Mesenteric fat pad (tissue), 1 donor: ENCODE results near the gene BHLHA15. TPM values are rescaled to one million over a fixed set of nuclear protein-coding genes. Genes with fewer than 3 reads are reported as not detected.

Source experiments
- DNase-seq: peaks from one replicate; pipeline ENCODE4 v3.0.0-alpha.2; 2020; ENCODE audit warnings: low spot score
- total RNA-seq: library from RNA; stranded (reverse); fragmentation: NEBNext Ultra II Directional; extraction: Animal tissue kit (Norgen Biotek cat#: 25700); gene quantifications from one replicate; pipeline ENCODE4 v1.2.1, GENCODE V29; 2021
- donor health status: DM: yes; HTN: yes; CAD: no.

The BHLHA15 gene
- total RNA-seq, 1 donor from 2014 or later = 0.67 TPM

- DNase-seq = no peak
Observed at GRCh38 chr7:98186452-98187137, 24.6 kb upstream of the BHLHA15 start.

GRCh38 chr7:98187138-98187502 lies 24.1 kb upstream of the BHLHA15 start:
- no peak for DNase-seq

GRCh38 chr7:98189559-98189958 lies 21.7 kb upstream of the BHLHA15 start:
- DNase-seq = no peak

- DNase-seq = no peak
Observed at GRCh38 chr7:98191668-98192431, 19.4 kb upstream of the BHLHA15 start.

GRCh38 chr7:98192781-98193457 lies 18.3 kb upstream of the BHLHA15 start:
- no peak for DNase-seq

GRCh38 chr7:98193474-98194180 lies 17.6 kb upstream of the BHLHA15 start:
- DNase-seq = no peak

GRCh38 chr7:98194186-98194585 lies 17.1 kb upstream of the BHLHA15 start:
- DNase-seq = no peak

GRCh38 chr7:98194672-98195457 lies 16.4 kb upstream of the BHLHA15 start:
- DNase-seq = no peak

- DNase-seq = no peak
Observed at GRCh38 chr7:98196706-98197605, 14.3 kb upstream of the BHLHA15 start.

- DNase-seq = no peak
Observed at GRCh38 chr7:98199131-98199530, 12.1 kb upstream of the BHLHA15 start.

GRCh38 chr7:98200364-98200763 lies 10.9 kb upstream of the BHLHA15 start:
- no peak for DNase-seq

- DNase-seq = no peak
Observed at GRCh38 chr7:98202367-98203195, 8.7 kb upstream of the BHLHA15 start.

GRCh38 chr7:98203261-98203963 lies 7.8 kb upstream of the BHLHA15 start:
- no peak for DNase-seq

- DNase-seq = no peak
Observed at GRCh38 chr7:98203964-98204605, 7.2 kb upstream of the BHLHA15 start.

- no peak for DNase-seq
Observed at GRCh38 chr7:98204670-98205069, 6.6 kb upstream of the BHLHA15 start.

- no peak for DNase-seq
Observed at GRCh38 chr7:98205162-98205845, 5.9 kb upstream of the BHLHA15 start.
